Lower leg skin (tissue), 3 donors: ENCODE data around the gene POLA2.

Source experiments
- POLR2A ChIP-seq, 2 donors: fragments of 450-650 bp; IDR thresholded peaks; one replicate each; pipeline ENCODE4 v1.6.1; 2016 to 2017; ENCODE audit warnings: antibody characterized with exemption in 2 of 2, mild to moderate bottlenecking in 1 of 2, moderate library complexity in 1 of 2
- TF ChIP-seq, protein P1 (sequence below), 3 donors: fragments of 450-650 bp; IDR thresholded peaks; one replicate each; pipeline ENCODE4 v1.5.1; 2016; ENCODE audit warnings: antibody characterized with exemption in 3 of 3, mild to moderate bottlenecking in 3 of 3, moderate library complexity in 2 of 3

DNA sequence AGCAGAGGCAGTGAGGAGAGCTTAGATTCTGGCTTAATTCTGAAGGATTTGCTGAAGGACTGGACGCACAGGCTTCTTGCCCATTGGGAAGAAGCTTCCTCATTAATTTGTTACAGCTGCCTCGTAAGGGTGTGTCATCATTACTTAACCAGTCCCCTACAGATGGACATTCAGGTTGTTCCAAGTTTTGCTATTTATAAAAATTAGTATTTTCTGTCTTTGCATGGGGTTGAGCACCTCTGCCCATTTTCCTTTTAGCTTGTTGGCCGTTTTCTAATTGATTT is 41.9 kb upstream of the POLA2 start:
- TF ChIP-seq, protein P1, sequence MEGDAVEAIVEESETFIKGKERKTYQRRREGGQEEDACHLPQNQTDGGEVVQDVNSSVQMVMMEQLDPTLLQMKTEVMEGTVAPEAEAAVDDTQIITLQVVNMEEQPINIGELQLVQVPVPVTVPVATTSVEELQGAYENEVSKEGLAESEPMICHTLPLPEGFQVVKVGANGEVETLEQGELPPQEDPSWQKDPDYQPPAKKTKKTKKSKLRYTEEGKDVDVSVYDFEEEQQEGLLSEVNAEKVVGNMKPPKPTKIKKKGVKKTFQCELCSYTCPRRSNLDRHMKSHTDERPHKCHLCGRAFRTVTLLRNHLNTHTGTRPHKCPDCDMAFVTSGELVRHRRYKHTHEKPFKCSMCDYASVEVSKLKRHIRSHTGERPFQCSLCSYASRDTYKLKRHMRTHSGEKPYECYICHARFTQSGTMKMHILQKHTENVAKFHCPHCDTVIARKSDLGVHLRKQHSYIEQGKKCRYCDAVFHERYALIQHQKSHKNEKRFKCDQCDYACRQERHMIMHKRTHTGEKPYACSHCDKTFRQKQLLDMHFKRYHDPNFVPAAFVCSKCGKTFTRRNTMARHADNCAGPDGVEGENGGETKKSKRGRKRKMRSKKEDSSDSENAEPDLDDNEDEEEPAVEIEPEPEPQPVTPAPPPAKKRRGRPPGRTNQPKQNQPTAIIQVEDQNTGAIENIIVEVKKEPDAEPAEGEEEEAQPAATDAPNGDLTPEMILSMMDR (IDR thresholded peaks at IDR 0.05) = no peak
- TF ChIP-seq POLR2A (IDR thresholded peaks at IDR 0.05) = no peak
